ENCODE measurements around the gene CMPK1.

Gene CMPK1

GRCh38 chr1:47424336-47424982 lies 90.9 kb downstream of the CMPK1 start:
- no peak for DNase-seq (ENCODE audit: low read depth)
